ENCODE data around the gene SERPINB6. TPM values are rescaled to one million over a fixed set of nuclear protein-coding genes. Genes with fewer than 3 reads are reported as not detected.

The SERPINB6 gene
- total and polyA plus RNA-seq, 2 experiments from 2014 or later, result 95.7 to 149 TPM

- peaks cover 3% of the 10 kb centered on the region; the same call in 1 of the 2 replicates for H3K36me3 ChIP-seq (ENCODE audit: low read depth)
- no peaks in the 10 kb centered on the region for H3K27me3 ChIP-seq (replicated peaks; ENCODE audit: insufficient read depth)
- H3K4me2 ChIP-seq (ENCODE audit: unreplicated experiment), result no peak overlapping the region
- H3K79me2 ChIP-seq (ENCODE audit: insufficient read depth), result peaks cover 7% of the 10 kb centered on the region; the same call in 1 of the 2 replicates
- H3K9me2 ChIP-seq (ENCODE audit: insufficient read depth), result no peaks in the 10 kb centered on the region
- no peaks in the 10 kb centered on the region for H4K20me1 ChIP-seq (ENCODE audit: insufficient read depth)
- TF ChIP-seq EZH2 (IDR thresholded peaks at IDR 0.05; ENCODE audit: insufficient read depth, poor library complexity, severe bottlenecking), result no peak
- TF ChIP-seq EZH2phosphoT487 (IDR thresholded peaks at IDR 0.05; ENCODE audit: insufficient read depth, low read depth), result no peak
- WGBS, 2 experiments (ENCODE audit: low coverage in 1 of 2, low lambda C conversion rate in 2 of 2, missing lambda C conversion rate in 2 of 2), result 97 to 100% methylated on average over 7 of the region's 7 CpGs
- no peak overlapping the region for H3K27ac ChIP-seq
- H3F3A ChIP-seq (ENCODE audit: insufficient read depth), result 0 out of 2 replicates have a peak, but pooled peaks cover 3% of the 10 kb centered on the region
- DNase-seq, result no peak
- H2AFZ ChIP-seq, result no peak overlapping the region
- in situ Hi-C loops (cut with MboI), result no loop called here
- no peak overlapping the region for H3K4me3 ChIP-seq
- no peaks in the 10 kb centered on the region for H3K9me3 ChIP-seq (ENCODE audit: low read depth)
- H3K9ac ChIP-seq, result no peak overlapping the region
- H3K4me1 ChIP-seq (ENCODE audit: insufficient read depth), result peaks cover 5% of the 10 kb centered on the region; the same call in 1 of the 2 replicates
These were observed 23.9 kb downstream of the SERPINB6 start for GRCh38 chr6:2947445-2947844.

- Histone ChIP-seq H3K4me2 (ENCODE audit: unreplicated experiment) (no peak overlapping the region), H3K9ac (no peak overlapping the region), H3K27ac (no peak overlapping the region), H3K9me3 (ENCODE audit: low read depth) (no peaks in the 10 kb centered on the region), H4K20me1 (ENCODE audit: insufficient read depth) (no peaks in the 10 kb centered on the region), H3F3A (ENCODE audit: insufficient read depth) (no peaks in the 10 kb centered on the region), H3K4me1 (ENCODE audit: insufficient read depth) (no peaks in the 10 kb centered on the region), H3K4me3 (no peak overlapping the region), H2AFZ (no peak overlapping the region), H3K79me2 (ENCODE audit: insufficient read depth) (no peaks in the 10 kb centered on the region), H3K36me3 (ENCODE audit: low read depth) (no peaks in the 10 kb centered on the region; the same call in 1 of the 2 replicates), H3K27me3 (replicated peaks; ENCODE audit: insufficient read depth) (no peaks in the 10 kb centered on the region), H3K9me2 (ENCODE audit: insufficient read depth) (no peaks in the 10 kb centered on the region)
- WGBS, 2 experiments (ENCODE audit: low coverage in 1 of 2, low lambda C conversion rate in 2 of 2, missing lambda C conversion rate in 2 of 2), result 67 to 73% methylated on average over 8 of the region's 8 CpGs
- TF ChIP-seq EZH2 (IDR thresholded peaks at IDR 0.05; ENCODE audit: insufficient read depth, poor library complexity, severe bottlenecking) (no peak), EZH2phosphoT487 (IDR thresholded peaks at IDR 0.05; ENCODE audit: insufficient read depth, low read depth) (no peak)
- DNase-seq, result no peak
- in situ Hi-C loops (cut with MboI), result no loop called here
These were observed 26.3 kb downstream of the SERPINB6 start for GRCh38 chr6:2945153-2945452.

- DNase-seq, result no peak
- no peak overlapping the region for H3K4me2 ChIP-seq (ENCODE audit: unreplicated experiment)
- H3K9me2 ChIP-seq (ENCODE audit: insufficient read depth), result no peaks in the 10 kb centered on the region
- no peak overlapping the region for H2AFZ ChIP-seq
- TF ChIP-seq EZH2 (IDR thresholded peaks at IDR 0.05; ENCODE audit: insufficient read depth, poor library complexity, severe bottlenecking) (no peak), EZH2phosphoT487 (IDR thresholded peaks at IDR 0.05; ENCODE audit: insufficient read depth, low read depth) (no peak)
- no peaks in the 10 kb centered on the region for H3F3A ChIP-seq (ENCODE audit: insufficient read depth)
- no peak overlapping the region for H3K4me3 ChIP-seq
- H3K9me3 ChIP-seq (ENCODE audit: low read depth), result no peaks in the 10 kb centered on the region
- no peak overlapping the region for H3K9ac ChIP-seq
- in situ Hi-C loops (cut with MboI), result no loop called here
- 58 to 64% methylated on average over 7 of the region's 7 CpGs for WGBS, 2 experiments (ENCODE audit: low coverage in 1 of 2, low lambda C conversion rate in 2 of 2, missing lambda C conversion rate in 2 of 2)
- H3K79me2 ChIP-seq (ENCODE audit: insufficient read depth), result no peaks in the 10 kb centered on the region
- no peaks in the 10 kb centered on the region; the same call in 1 of the 2 replicates for H3K36me3 ChIP-seq (ENCODE audit: low read depth)
- H3K4me1 ChIP-seq (ENCODE audit: insufficient read depth), result no peaks in the 10 kb centered on the region
- H3K27me3 ChIP-seq (replicated peaks; ENCODE audit: insufficient read depth), result no peaks in the 10 kb centered on the region
- no peaks in the 10 kb centered on the region for H4K20me1 ChIP-seq (ENCODE audit: insufficient read depth)
- no peak overlapping the region for H3K27ac ChIP-seq
These were observed 26.8 kb downstream of the SERPINB6 start for GRCh38 chr6:2944405-2945152.

- H3K79me2 ChIP-seq (ENCODE audit: insufficient read depth), result no peaks in the 10 kb centered on the region
- H3K4me1 ChIP-seq (ENCODE audit: insufficient read depth), result no peaks in the 10 kb centered on the region
- in situ Hi-C loops (cut with MboI), result no loop called here
- no peak for TF ChIP-seq EZH2phosphoT487 (IDR thresholded peaks at IDR 0.05; ENCODE audit: insufficient read depth, low read depth)
- no peak for TF ChIP-seq EZH2 (IDR thresholded peaks at IDR 0.05; ENCODE audit: insufficient read depth, poor library complexity, severe bottlenecking)
- no peak overlapping the region for H2AFZ ChIP-seq
- H3K27ac ChIP-seq, result no peak overlapping the region
- DNase-seq, result no peak
- H3K36me3 ChIP-seq (ENCODE audit: low read depth), result no peaks in the 10 kb centered on the region; the same call in 1 of the 2 replicates
- H3K9me3 ChIP-seq (ENCODE audit: low read depth), result no peaks in the 10 kb centered on the region
- H4K20me1 ChIP-seq (ENCODE audit: insufficient read depth), result no peaks in the 10 kb centered on the region
- no peaks in the 10 kb centered on the region for H3K9me2 ChIP-seq (ENCODE audit: insufficient read depth)
- 97% methylated on average over 5 of the region's 5 CpGs for WGBS, 2 experiments (ENCODE audit: low coverage in 1 of 2, low lambda C conversion rate in 2 of 2, missing lambda C conversion rate in 2 of 2)
- no peak overlapping the region for H3K4me3 ChIP-seq
- no peak overlapping the region for H3K4me2 ChIP-seq (ENCODE audit: unreplicated experiment)
- H3K27me3 ChIP-seq (replicated peaks; ENCODE audit: insufficient read depth), result no peaks in the 10 kb centered on the region
- H3K9ac ChIP-seq, result no peak overlapping the region
- no peaks in the 10 kb centered on the region for H3F3A ChIP-seq (ENCODE audit: insufficient read depth)
These were observed 27.8 kb downstream of the SERPINB6 start for GRCh38 chr6:2943564-2943955.

Data from GM23248 (cell line).